GM12874 (cell line): ENCODE measurements around the gene MINK1.

Source experiments
- CTCF ChIP-seq: IDR thresholded peaks from 2 replicates; pipeline ENCODE4 v1.5.1; 2011; ENCODE audit warnings: low read depth, mild to moderate bottlenecking, control low read depth, low read length, moderate library complexity; ENCODE audit not compliant: insufficient read depth

MINK1 gene

GRCh38 chr17:4834681-4835020, 1.5 kb downstream of the MINK1 start:
- TF ChIP-seq CTCF = no peak

- no peak for TF ChIP-seq CTCF
Measured at GRCh38 chr17:4836221-4836620, 3.1 kb downstream of the MINK1 start.

- no peak for TF ChIP-seq CTCF
Measured at GRCh38 chr17:4837471-4838308, 4.5 kb downstream of the MINK1 start.

GRCh38 chr17:4838309-4838785, 5.2 kb downstream of the MINK1 start:
- no peak for TF ChIP-seq CTCF

- TF ChIP-seq CTCF = no peak
Measured at GRCh38 chr17:4839221-4839620, 6.1 kb downstream of the MINK1 start.

GRCh38 chr17:4839965-4840892, 7.1 kb downstream of the MINK1 start:
- no peak for TF ChIP-seq CTCF

GRCh38 chr17:4840893-4841242, 7.7 kb downstream of the MINK1 start:
- no peak for TF ChIP-seq CTCF
